ENCODE data around the gene ZNF385B. TPM values are rescaled to one million over a fixed set of nuclear protein-coding genes. Genes with fewer than 3 reads are reported as not detected.

Gene ZNF385B
- total RNA-seq, 1 experiment from 2014 or later, result 9.3 TPM

GRCh38 chr2:179857236-179857635 lies 4.2 kb downstream of the ZNF385B start:
- Histone ChIP-seq H3K4me2 (ENCODE audit: low read length) (no peak overlapping the region), H3K79me2 (ENCODE audit: insufficient read depth, low read length) (no peaks in the 10 kb centered on the region), H3K9me2 (ENCODE audit: insufficient read depth) (no peaks in the 10 kb centered on the region), H2AFZ (ENCODE audit: low read depth, low read length, poor library complexity, severe bottlenecking) (no peak overlapping the region), H3K9me3 (ENCODE audit: control insufficient read depth in 1 of 2, insufficient read depth in 1 of 2, low read depth in 1 of 2, low read length in 2 of 2) (no peaks in the 10 kb centered on the region), H4K20me1 (ENCODE audit: insufficient read depth) (no peaks in the 10 kb centered on the region), H3K4me3 (replicated peaks in 1 of 2; ENCODE audit: low read depth in 1 of 2, low read length in 2 of 2) (no peak overlapping the region), H3K9ac (ENCODE audit: low read length) (no peak overlapping the region), H3K4me1 (ENCODE audit: control insufficient read depth in 1 of 2, insufficient read depth in 2 of 2, low read length in 2 of 2) (peaks cover 2 to 15% of the 10 kb centered on the region in 2 experiments; a peak in 3 of 4 replicates), H3K36me3 (ENCODE audit: control insufficient read depth in 1 of 2, insufficient read depth in 2 of 2, low read length in 2 of 2) (no peaks in the 10 kb centered on the region), H3K27ac (ENCODE audit: low read depth, low read length) (no peak overlapping the region), H3K27me3 (ENCODE audit: insufficient read depth, low read length) (no peaks in the 10 kb centered on the region)
- RAD21 ChIA-PET (ENCODE audit: low non-redundant PET in 1 of 2, low total read pairs in 2 of 2, uncharacterized antibody in 2 of 2, unreplicated experiment in 2 of 2), result no interaction called here
- CTCF ChIA-PET, result no interaction called here
- DNase-seq (ENCODE audit: low read depth, low spot score) (no peak), ATAC-seq (no peak)
- no TSS peak for BruUV-seq (replicated peaks)
- POLR2A ChIA-PET, result no interaction called here
- TF ChIP-seq TCF7L2 (IDR thresholded peaks at IDR 0.05; ENCODE audit: borderline replicate concordance, extremely low read depth, insufficient read depth, insufficient read length), result no peak
- TF ChIP-seq CEBPB (IDR thresholded peaks at IDR 0.05; ENCODE audit: low read depth), result no peak
- no peak for TF ChIP-seq ATF3 (IDR thresholded peaks at IDR 0.05)
- TF ChIP-seq ELF1 (IDR thresholded peaks at IDR 0.05; ENCODE audit: borderline replicate concordance, low read depth), result no peak
- no peak for TF ChIP-seq RAD21 (IDR thresholded peaks at IDR 0.05; ENCODE audit: low read depth)
- TF ChIP-seq POLR2AphosphoS5 (IDR thresholded peaks at IDR 0.05; ENCODE audit: low read depth, low read length), result no peak
- no peak for TF ChIP-seq JUND (IDR thresholded peaks at IDR 0.05)
- TF ChIP-seq ZNF274 (IDR thresholded peaks at IDR 0.05; ENCODE audit: low read depth, low read length), result no peak
- TF ChIP-seq EGR1 (IDR thresholded peaks at IDR 0.05; ENCODE audit: low read depth), result no peak
- TF ChIP-seq SIN3A (IDR thresholded peaks at IDR 0.05; ENCODE audit: low read depth), result no peak
- TF ChIP-seq YY1 (IDR thresholded peaks at IDR 0.05; ENCODE audit: extremely low read depth, insufficient replicate concordance, low read depth, low read length), result no peak
- TF ChIP-seq REST (IDR thresholded peaks at IDR 0.05; ENCODE audit: low read depth), result no peak
- no peak for TF ChIP-seq CBX3 (IDR thresholded peaks at IDR 0.05; ENCODE audit: low read depth)
- intact Hi-C loops (cut with micrococcal nuclease), result no loop called here

Data from HCT116 (cell line).